GM21619 (cell line): Measurements from ENCODE around the gene TSPAN19.
"Not testable (repeated sequence)": the region's sequence is repeated elsewhere in the genome, so short reads cannot be mapped to it uniquely, and the experiment has no call there.

Source experiments
- ATAC-seq: cut with Tn5 transposase; IDR thresholded peaks from one replicate; pipeline ENCODE4 v1.9.1; 2021; ENCODE audit not compliant: unreplicated experiment

The TSPAN19 gene

DNA sequence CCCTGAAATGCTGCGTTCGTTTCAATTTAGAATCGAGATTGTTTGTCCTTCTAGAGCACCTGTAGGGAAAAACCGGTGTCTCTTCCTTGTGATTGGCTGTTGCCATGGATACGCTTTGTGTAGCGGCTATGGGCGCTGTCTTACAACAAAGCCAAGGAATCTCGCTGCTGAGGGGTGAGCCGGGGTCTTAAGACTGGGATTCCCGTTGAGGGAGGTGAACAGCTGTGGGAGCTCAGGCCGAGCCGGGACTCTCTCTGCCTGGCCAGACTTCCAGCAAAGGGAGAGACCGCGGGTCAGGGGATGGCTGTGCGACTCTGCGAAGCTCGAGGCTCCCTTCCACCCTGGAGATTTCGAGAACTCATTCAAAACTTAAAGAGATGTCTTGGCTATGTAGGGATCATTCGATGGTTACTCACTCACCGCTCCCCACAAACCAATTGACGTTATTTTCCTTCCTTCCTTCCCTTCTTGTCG lies at the start of gene TSPAN19, which contains the start of gene LRRIQ1:
Gene TSPAN19, minus strand, starts transcription at position 44 of the 474 bp plus-strand sequence. CDS start 6,331 bp downstream, outside the sequence.
Gene LRRIQ1, plus strand, starts transcription at position 118 of the 474 bp plus-strand sequence. CDS start 1,826 bp downstream, outside the sequence.
- peak; percentile 96 for ATAC-seq

DNA sequence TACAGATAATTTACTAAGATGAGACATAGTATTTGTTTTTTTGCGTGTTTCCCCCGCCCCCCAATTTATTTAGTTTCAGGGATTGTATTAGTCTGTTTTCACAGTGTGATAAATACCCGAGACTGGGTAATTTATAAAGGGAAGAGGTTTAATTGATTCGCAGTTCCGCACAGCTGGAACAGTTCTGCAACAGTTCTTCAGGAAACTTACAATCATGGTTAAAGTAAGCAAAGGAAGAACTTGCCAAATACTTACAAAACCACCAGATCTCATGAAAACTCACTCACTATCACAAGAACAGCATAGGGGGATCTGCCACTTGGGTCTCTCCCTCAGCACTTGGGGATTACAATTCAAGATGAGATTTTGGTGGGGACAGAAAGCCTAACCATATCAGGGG lies 49.0 kb upstream of the TSPAN19 start:
- no peak for ATAC-seq

DNA sequence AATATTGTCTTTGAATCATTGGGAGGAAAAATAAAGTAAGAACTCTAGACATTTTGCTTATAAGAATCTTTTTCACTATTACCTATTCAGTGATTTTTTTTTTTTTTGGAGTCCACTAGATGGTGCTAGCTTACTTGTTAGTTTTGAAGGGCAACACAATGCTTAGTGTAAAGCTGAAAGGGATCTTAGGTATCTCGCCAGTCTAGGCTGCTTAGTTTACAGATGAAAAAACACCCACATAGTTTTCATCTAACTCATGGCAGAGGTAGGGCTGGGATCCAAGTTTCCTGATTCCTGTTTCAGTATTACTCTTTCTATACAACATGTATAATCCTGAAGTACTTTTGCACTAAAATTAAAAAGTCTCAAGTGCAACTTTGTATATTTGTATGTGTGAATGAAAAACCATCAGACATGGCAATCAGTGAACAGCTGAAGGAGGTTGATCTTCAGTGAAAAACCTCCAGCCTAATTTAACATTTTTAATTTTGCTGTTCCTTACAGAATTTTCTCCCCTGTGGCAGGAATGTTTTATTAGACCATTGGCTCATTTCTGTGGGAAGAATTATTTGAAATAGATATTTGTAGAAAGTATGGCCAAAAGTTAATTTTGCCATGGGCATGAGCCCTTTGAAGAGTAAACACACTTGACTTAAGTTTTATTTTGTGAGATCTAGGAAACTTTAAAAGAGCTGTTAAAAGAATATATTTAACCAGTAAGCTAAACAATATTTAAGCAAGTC lies 40.8 kb upstream of the TSPAN19 start:
- peak; percentile 77 for ATAC-seq

DNA sequence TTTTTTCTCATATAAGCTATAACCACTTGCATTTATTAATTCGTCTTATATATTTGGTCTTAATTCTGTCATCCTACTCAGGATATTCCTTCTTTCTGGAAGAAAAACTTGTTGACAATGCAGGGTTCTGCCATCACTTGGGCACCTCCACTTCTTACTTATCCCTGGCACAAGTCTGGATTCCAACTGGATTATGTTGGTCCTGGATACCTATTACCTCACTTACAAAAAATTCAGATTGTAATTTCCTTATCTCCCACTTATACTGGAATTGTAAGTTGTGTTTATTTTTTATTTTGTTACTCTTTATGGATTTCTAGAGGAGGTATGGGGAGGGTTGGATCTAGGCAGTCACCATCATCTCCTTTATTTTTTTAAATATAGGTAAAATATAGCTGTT lies 36.7 kb upstream of the TSPAN19 start:
- ATAC-seq, result no peak

DNA sequence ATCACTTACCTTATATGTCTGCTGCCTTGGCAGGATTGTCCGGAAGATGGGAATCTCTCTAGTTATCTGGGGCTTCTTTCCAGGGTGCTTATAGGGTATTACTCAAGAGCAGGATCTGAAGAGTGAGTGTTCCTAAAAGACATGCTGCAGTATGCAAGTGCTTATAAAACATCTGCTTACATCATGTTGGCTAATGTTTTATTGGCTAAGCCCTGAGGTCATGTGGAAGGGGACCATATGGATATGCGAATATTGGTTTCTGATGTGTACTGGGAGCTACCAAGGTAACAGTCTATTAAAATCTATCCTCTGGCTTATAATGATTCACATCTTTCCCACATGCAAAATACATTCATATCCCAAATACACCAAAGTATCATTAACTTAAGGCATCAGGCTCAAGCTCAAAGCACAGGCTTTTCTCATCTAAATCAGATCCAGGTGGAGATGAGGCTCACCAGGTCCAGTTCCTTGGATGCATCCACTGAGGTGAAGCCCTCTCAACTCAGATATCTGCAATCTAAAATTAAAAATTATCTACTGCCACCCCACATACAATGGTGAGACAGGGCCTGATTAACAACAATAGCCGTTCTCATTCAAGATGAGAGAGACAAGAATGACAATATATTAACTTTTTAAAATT lies 29.9 kb upstream of the TSPAN19 start:
- no peak for ATAC-seq

GRCh38 chr12:85060916-85061315 lies 24.8 kb upstream of the TSPAN19 start:
- no peak for ATAC-seq

DNA sequence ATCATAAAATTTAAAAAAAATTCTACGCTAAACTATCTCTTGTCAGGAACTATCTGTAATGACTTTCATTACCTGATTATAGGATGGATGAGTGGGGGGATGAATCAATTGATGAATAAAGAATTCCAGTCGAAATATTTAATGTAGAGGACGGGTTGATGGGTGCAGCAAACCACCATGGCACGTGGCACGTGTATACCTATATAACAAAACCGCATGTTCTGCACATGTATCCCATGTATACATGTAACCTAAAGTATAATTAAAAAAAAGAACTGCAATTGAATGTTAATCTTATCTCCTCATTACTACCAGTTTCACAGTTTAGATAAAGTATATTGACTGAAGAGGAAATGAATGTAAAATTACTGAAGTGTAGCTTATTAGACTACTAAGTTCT lies 23.5 kb upstream of the TSPAN19 start:
- ATAC-seq, result no peak

- no peak for ATAC-seq
Observed at GRCh38 chr12:85058339-85058738, 22.3 kb upstream of the TSPAN19 start.

- peak; percentile 87 for ATAC-seq
Observed at GRCh38 chr12:85057370-85057963, 21.4 kb upstream of the TSPAN19 start.

DNA sequence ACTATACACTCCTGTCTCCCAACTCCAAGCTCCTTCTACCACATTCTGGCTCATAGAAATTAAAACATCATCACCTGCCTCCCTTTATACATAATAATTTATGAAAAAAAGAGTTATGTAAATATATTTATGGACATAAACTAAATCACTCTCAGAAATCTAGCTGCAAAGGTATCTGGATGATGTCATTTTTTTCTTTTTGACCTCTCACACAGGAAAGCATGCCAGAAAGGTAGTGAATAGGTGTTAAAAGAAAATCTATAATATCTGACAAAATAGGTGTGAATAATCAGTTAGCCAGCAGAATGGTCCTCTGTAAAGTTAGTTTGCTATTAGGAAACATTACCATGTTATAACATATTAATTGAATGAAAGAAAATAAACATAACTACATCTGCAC lies 7.8 kb upstream of the TSPAN19 start:
- no peak for ATAC-seq

GRCh38 chr12:85041395-85041794 lies 5.3 kb upstream of the TSPAN19 start:
- no peak for ATAC-seq

GRCh38 chr12:85036733-85037132 lies 656 bp upstream of the TSPAN19 start:
- no peak for ATAC-seq

DNA sequence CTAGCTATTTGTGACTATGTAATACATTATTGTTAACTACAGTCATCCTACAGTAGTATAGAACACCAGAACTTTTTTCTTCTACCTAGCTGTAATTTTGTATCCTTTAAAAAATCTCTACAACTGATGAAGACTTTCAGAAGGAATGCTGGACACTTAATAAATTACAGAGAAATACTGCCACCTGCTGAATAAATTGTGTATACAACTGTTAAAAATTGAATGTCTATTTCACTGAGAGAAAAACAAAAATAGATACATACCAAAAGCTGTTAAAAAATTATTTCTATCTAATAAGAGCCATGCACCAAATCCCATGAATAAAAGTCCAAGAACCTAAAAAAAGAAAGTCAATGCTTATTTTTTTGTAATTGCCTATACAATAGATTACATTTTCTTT lies 6.6 kb downstream of the TSPAN19 start:
- peak; percentile 59 for ATAC-seq

GRCh38 chr12:85018098-85018497 lies 18.0 kb downstream of the TSPAN19 start:
- ATAC-seq, result no peak

- no peak for ATAC-seq
Observed at GRCh38 chr12:85017618-85018017, 18.5 kb downstream of the TSPAN19 start.

- ATAC-seq, result no peak
Observed at GRCh38 chr12:85017133-85017532, 18.9 kb downstream of the TSPAN19 start.

DNA sequence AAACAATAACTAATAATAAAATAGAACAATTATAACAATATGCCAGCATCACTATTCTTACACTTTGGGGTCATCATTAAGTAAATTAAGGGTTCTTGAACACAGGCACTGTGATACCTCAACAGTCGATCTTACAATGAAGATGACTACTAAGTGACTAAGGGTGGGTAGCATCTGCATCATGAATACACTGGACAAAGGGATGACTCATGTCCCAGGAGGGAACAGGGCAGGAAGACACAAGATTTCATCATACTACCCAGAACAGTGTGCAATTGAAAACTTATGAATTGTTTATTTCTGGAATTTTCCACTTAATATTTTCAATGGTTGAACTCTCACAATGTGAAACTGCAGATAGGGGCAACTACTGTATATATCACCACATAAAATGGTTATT lies 19.7 kb downstream of the TSPAN19 start:
- ATAC-seq, result no peak

GRCh38 chr12:85007836-85008235 lies 28.2 kb downstream of the TSPAN19 start:
- no peak for ATAC-seq

DNA sequence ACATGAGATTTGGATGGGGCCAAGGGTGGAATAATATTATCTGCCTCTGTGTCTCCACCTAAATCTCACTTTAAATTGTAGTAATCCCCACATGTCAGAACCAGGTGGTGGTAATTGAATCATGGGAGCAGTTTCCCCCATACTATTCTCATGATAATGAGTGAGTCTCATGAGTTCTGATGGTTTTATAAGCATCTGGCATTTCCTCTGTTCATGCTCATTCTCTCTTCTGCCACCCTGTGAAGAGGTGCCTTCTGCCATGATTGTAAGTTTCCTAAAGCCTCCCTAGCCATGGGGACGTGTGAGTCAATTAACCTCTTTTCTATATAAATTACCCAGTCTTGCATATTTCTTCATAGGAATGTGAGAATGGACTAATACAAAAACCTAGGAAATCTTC lies 29.9 kb downstream of the TSPAN19 start:
- ATAC-seq, result no peak

GRCh38 chr12:85005615-85006014 lies 30.5 kb downstream of the TSPAN19 start:
- ATAC-seq, result no peak

GRCh38 chr12:85005047-85005446 lies 31.0 kb downstream of the TSPAN19 start:
- not testable (repeated sequence) for ATAC-seq

- no peak for ATAC-seq
Observed at GRCh38 chr12:85004204-85004603, 31.9 kb downstream of the TSPAN19 start.
